OCI-M1 (cell line): ENCODE data around the gene TTBK1.

Experiments used
- DNase-seq: peaks from one replicate; lab custom pipeline; 2025; lab: John Stamatoyannopoulos, UW

TTBK1 gene

DNA sequence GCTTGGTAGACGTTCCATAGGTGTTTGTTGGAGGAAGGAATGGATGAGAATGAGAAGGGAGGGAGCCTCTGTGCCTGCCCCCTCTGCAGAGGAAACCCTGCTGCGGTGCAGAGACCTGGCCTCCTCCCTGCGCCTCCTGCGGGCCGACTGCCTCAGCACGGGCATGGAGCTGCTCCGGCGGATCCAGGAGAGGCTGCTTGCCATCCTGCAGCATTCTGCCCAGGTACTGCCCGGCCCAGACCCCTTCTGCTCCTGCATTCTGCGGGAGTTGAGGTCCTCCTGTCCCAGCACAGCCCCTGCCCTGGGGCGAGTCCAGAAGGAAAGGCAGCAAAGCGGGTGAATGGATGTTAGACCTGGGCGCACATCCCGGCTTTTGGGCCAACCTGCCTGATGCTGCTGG lies 20.1 kb upstream of the TTBK1 start:
- DNase-seq: no peak

DNA sequence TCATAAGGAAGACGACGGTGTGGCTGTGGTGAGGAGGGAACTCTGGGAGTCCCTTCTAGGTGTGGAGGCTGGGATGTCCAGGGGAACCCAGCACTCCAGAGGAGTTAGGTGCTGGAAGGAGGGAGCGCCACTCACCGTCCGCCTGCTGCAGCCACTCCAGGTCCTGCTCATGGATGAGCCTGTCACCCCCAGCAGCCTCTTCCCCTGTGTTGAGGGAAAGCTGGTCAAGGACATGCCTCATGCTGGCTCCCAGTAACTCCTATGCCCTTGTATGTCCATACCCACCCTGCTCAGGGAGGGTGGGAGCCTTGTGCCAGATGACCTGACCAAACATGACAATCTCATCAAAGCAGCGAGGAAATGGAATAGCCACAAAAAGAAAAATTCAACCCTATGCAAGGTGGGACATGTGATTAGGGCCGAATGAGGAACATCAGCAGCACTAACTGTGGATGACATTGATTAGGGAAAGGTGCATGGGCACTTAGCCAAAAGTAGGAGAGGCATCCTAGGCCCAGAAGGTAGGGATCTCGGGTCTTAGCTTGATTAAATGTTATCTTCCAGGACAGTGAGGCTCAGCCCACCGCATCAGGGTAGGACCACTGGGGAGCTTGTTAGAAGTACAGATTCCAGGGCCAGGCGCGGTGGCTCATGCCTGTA lies 17.0 kb upstream of the TTBK1 start:
- DNase-seq: peak; percentile 38

GRCh38 chr6:43228951-43229802 lies 14.1 kb upstream of the TTBK1 start, which contains the start of gene DNPH1:
Gene DNPH1 (minus strand): TSS chr6:43229481. CDS start chr6:43229456, 25 bp downstream.
- DNase-seq: peak; percentile 89

- DNase-seq: no peak
Observed at GRCh38 chr6:43229803-43230620, 13.3 kb upstream of the TTBK1 start.

- no peak for DNase-seq
Observed at GRCh38 chr6:43231053-43231452, 12.2 kb upstream of the TTBK1 start.

- no peak for DNase-seq
Observed at GRCh38 chr6:43231735-43232450, 11.4 kb upstream of the TTBK1 start.

DNA sequence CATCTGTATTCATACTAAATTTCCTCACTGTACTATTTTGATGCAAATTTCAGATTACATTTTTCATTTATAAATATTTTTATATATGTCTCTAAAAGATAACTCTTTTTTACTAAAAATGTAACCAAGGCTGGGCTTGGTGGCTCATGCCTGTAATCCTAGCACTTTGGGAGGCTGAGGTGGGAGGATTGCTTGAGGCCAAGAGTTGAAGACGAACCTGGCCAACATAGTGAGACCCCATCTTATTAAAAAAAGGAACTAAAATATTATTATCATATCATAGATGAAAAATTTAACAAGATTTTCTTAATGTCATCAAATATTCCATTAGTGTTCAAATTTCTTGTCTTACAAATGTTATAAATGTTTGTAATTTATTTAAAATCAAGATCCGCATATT lies 7.4 kb upstream of the TTBK1 start:
- DNase-seq: no peak

- DNase-seq: no peak
Observed at GRCh38 chr6:43239054-43239453, 4.2 kb upstream of the TTBK1 start.

DNA sequence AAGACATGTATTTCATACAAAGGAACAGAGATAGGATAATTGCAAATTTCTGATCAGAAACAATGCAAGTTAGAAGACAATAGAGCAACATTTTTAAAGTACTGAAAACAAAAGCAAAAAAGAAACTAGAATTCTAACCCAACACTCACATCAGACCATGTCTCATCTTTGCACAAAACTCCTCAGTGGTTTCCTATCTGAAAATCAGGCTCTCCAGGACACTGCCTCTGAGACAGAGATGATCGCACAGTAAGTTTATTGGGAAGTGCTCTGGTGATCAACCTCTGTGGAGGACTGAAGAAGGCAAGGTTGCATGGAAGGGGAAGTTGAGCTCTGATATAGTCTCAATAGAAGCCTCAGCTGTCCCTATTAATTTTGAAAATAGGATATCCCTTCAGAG lies 2.3 kb upstream of the TTBK1 start:
- peak; percentile 71 for DNase-seq

DNA sequence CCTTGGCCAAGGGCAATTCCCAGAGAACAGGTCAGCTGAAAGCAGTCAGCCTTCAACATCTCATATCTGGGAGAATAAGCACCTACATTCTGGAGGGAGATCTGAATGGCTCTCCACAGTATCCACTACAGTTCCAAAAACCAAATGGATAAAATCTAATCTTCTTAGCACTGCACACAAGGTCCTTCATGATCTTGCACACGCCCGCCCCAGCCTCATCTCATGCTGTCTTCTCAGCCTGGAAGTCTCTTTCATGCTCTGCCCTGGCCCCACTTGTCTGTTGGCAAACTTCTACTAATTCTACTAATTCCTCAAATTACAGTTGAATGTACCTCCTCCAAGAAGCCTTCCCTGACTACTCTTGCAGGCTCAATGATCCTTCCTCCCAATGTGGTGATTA lies 1.8 kb upstream of the TTBK1 start:
- DNase-seq: peak; percentile 41

DNA sequence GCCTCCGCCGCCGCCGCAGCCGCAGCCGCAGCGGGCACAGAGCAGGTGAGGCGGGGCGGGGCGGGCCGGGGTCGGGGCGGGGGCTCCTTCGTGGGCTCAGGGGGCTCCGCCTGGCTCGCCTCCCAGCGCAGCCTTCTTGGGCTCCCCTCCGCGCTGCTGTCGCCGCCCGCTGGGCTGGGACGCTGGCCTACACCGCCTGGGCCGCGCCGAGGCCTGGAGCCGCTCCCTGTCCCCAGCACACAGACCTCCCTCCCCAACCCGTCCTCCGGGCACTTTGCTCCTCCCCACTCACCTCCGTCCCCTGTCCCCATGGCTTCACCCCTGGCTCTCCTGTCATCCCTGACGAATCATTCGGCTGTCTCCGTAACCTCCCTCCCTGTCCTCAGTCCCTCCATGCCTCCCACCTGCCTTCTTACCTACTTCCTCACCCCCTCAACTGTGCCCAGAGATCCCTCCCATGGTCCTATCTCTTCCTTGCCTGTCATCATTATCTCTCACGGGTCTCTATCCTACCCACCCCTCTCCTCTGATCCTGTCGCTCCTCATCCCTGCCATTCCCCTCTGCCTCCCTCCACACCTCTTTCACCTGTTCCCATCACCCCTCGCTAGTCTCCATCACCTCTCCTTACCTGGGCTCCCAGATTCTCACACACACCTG lies 512 bp downstream of the TTBK1 start:
- DNase-seq: no peak

DNA sequence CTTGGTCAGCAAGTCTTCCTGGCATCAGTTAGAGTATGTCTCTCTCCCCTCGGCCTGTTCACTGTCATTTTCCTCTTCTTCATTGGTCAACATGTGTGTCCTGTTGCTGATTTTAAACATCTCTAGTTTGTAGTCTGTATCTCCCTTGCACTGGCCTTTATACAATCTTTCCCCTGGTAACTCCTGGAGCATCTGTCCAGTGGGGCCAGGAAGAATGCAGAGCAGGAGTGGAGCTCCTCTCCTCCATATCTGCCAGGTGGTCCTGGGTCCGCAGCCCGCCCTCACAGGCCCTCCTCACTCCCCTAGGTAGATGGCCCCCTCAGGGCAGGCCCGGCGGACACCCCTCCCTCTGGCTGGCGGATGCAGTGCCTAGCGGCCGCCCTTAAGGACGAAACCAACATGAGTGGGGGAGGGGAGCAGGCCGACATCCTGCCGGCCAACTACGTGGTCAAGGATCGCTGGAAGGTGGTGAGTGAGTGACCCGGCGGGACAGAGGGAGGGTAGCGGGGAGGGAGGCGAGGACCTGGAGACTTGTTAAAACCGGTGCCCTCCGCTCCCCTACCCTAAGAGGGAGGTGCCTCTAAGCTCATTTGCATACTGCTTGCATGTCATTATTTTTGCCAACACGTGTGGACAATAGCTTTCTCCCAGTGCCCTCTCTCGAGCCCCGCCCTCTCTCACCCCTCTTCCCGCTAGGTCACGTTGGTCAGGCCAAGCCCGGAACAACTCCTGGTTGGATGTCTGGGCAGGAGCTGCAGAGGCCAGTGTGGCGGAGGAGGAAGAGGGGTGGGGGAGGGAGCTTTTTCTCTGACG lies 3.2 kb downstream of the TTBK1 start:
- no peak for DNase-seq

DNA sequence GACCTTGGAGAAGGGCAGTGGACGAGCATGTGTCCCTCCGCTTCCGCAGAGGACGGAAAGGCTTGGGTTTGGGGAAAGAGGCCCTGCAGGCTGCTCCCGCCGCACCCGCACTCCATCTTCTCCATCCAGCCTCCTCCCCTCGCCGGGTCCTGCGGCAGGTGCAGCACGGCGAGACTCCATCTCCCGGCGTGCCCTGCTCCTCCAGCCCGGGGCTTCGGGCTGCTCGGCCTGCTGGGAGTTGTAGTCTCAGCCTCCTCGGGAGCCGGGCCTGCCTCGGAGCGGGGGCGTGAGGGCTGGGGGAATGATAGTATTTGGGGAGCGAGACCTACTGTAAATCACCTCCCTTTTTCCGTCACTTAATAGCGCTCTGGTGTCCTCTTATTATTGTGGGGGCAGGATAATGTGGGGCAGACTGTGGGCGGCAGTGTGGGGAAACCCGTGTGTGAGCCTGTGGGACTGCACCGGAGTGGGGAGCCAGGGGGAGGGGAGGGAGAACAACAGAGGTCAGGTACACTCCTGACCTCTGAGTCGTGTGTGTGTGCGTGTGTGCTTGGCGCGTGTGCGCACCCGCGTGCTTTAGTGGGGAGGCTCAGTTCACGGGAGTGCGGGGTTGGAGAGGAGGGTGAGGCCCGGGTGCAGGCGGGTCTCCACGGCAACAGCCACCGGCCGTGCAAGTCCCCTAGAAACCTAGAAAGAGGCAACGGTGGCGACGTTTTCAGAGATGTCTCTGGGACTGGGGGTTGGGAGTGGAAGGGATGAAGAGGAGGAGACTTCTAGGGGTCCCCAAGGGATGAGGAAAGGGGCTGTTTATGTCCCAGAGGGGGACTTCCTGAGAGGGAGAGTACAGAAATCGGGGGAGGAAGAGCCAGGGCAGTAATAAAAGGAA lies 4.1 kb downstream of the TTBK1 start:
- peak; percentile 47 for DNase-seq

GRCh38 chr6:43248101-43248500 lies 4.8 kb downstream of the TTBK1 start:
- no peak for DNase-seq

GRCh38 chr6:43248791-43249190 lies 5.5 kb downstream of the TTBK1 start:
- DNase-seq: no peak

GRCh38 chr6:43250992-43251373 lies 7.7 kb downstream of the TTBK1 start:
- no peak for DNase-seq

- no peak for DNase-seq
Observed at GRCh38 chr6:43253401-43253800, 10.1 kb downstream of the TTBK1 start.

GRCh38 chr6:43254138-43254817 lies 11.0 kb downstream of the TTBK1 start:
- no peak for DNase-seq

DNA sequence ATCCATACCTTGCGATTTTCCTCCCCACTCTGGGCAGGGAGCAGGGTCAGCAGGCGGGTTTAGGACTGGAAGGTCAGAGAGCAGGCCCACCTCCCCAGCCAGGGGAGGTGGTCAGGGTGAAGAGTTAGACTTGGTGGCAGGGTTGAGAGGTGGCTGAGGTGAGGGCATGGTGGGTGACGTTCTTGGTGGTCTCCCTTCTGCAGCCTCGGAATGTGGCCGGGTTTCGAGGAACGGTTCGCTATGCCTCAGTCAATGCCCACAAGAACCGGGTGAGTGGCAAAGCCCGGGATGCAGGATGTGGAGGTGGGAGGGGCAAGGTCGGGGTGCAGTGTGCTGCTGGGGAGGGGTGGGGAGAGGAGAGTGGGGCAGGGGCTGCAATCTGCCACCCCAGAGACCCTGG lies 11.6 kb downstream of the TTBK1 start:
- DNase-seq: no peak
